ENCODE data around the gene TBC1D7.
"Not testable (repeated sequence)": the region's sequence is repeated elsewhere in the genome, so short reads cannot be mapped to it uniquely, and the experiment has no call there.

Gene TBC1D7

GRCh38 chr6:13355999-13356785 lies 27.9 kb upstream of the TBC1D7 start:
- DNase-seq (ENCODE audit: low spot score): no peak

GRCh38 chr6:13355043-13355945 lies 27.0 kb upstream of the TBC1D7 start:
- no peak for DNase-seq (ENCODE audit: low spot score)

DNA sequence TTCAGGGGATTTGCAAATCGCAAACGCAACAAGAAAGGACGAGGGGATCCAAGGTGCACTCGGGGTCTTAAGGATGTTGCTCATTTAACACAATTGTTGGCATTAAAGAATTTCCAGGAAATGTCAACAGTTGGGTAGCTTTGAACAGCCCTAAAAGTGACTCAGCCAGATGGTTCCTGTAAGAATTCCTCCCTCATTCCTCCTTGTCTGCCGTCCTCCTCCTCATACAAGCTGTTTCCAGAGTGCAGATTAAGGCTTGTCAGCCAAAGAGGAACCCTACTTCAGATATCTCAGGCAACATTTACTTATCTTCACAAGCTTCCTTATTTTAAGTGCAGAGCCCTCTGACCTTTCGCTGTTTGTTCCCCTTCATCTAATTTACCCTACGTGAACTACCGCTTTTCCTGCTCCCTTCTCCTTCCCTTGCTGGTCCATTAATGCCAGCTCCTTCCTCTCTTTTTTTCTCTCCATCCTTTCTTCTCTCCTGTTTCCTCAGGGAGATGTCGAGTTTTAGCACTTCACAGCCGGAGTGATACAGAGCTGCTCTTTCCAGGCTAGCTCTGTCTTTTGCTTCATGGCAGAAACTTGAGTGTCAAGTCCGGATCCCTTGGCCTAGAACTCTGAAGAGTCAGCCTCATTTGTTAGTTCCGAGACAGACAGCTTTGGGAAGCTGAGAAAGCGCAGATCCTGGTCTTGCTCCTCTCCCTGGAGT lies 26.1 kb upstream of the TBC1D7 start:
- DNase-seq (ENCODE audit: low spot score): no peak

GRCh38 chr6:13352165-13352564 lies 23.8 kb upstream of the TBC1D7 start:
- DNase-seq (ENCODE audit: low spot score): no peak

DNA sequence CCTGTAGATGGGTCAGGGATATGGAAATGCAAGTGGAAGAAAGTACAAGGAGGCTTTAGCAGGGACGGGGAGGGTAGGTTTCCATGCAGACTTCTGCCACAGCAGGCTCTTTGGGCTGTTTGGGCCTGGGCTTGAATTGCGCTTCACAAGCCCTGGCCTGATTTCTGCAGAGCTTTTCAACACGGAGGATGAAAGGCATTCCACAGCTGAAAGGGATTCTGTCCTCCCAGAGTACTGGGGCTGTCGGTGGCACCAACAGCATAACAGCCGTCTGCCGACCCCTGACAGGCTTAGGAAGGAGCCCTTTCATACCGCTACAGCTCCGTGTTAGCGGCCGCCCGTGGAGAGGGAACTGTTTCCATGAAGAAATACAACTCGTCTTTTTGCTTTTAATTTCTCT lies 22.9 kb upstream of the TBC1D7 start:
- peak; percentile 52 for DNase-seq (ENCODE audit: low spot score)

- no peak for DNase-seq (ENCODE audit: low spot score)
Observed at GRCh38 chr6:13349811-13350506, 21.6 kb upstream of the TBC1D7 start.

DNA sequence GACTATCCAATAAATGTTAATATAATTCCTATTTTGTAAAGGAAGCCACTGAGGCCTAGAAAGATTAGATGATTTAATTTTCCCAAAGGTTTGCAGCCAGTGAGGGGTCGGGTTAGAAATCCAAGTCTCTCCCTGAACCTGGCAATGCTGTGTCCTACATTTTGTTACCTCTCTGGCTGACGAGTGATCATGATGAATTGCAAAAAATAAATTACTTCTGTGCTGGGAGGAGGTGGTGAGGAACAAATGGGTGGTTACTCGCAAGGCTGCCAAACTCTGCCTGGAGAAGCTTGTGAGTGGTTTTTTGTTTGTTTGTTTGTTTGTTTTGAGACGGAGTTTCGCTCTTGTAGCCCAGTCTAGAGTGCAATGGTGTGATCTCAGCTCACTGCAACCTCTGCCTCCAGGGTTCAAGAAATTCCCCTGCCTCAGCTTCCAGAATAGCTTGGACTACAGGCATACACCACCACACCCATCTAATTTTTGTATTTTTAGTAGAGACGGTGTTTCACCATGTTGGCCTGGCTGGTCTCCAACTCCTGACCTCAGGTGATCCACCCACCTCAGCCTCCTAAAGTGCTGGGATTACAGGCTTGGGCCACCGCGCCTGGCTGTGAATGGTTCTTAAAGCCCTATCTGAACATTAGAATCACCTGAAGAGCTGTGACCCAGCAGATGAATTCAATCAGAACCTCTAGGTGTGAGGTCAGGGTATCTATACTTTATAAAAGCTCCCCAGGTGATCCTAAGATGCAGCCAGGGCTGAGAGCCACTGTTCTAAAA lies 20.2 kb upstream of the TBC1D7 start:
- DNase-seq (ENCODE audit: low spot score): no peak

DNA sequence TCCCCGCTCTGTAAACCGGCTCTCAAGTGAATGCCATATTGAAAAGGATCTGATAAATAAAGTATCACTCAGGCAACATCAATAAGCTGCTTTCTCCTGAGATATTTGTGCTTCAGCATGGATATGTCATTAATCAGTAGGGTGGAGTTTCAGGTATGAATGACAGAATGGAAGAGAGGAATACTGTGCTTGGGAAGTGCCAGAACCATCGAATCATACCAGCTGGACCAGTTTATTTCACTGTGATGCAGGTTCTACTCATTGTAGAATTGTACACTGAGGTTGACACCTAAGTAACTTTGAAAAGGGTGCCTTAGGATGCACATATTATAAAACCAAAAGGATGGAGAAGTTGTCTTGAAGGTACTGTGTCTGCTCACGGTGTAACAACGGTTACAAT lies 17.9 kb upstream of the TBC1D7 start:
- DNase-seq (ENCODE audit: low spot score): no peak

GRCh38 chr6:13342414-13343019 lies 14.2 kb upstream of the TBC1D7 start:
- no peak for DNase-seq (ENCODE audit: low spot score)

DNA sequence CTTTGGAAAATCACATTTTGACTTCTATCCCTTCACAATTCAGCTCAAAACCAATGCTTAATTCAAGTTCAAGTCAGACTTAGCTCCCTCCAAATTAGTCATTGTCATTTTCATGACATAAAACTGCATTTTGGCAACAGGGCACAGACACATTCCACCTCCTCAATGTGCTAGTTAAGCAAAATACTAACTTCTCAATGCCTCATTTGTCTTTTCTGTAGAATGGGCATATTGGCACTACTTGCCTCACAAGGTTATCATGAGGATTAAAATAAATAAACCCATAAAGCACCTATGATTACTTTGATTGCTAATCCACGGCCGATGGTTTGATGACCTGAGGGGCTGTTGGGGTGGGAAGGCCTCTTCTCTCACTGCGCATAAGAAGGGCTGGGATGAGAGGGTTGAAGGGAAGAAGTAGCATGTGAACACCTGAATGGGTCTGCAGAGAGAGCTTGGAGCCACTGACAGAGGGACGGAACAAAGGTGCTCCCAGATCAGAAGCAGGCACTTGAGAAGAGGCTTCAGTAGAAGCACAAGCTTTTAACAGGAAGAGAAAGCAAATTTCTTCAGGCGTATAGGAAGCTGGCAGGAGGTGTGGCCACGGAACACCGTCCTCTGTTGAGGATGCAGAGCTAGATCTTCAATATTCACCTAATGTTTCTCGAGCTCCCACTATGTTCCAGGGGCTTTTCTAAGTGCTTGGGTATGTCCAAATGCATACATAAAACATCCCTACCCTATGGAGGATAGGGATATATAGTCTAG lies 11.7 kb upstream of the TBC1D7 start:
- DNase-seq (ENCODE audit: low spot score): no peak

DNA sequence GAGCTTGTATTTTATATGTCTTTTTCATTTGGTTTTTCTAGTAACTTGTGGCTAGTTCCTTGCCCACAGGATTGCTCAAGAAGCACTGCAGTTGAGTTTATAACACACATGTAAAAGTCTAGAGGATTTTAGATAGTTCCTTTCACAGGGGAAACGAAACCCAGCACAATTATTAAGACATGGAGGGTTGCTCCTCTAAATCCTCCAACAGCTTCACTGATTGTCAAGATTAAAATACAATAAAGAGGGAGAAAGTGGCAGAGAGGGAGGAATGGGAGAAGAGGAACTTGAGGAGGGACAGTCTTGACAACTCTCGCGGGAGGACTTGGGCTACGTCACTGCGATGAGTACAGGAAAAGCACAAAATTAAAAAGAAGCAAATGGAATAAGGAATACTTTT lies 9.7 kb upstream of the TBC1D7 start:
- DNase-seq (ENCODE audit: low spot score): no peak

- DNase-seq (ENCODE audit: low spot score): peak; percentile 86
Observed at GRCh38 chr6:13336553-13336952, 8.2 kb upstream of the TBC1D7 start.

DNA sequence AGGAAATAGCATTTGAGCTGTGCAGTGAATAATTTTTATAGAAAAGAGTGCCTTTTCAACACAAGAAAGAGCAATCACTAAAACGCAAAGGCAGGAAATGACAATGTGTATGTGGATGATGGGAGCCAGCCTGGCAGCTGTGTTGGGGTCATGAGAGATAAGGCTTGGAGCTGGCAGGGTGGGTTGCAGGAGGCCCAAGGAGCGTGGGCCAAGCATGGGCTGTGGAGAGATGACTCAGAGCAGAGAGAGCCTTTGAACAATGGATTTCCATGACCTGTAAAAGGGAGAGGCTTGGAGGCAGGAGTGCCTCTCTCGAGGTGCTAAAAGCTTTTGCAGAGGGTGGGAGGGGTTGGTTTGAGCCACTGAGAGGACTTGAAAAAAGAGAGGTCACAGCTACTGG lies 6.6 kb upstream of the TBC1D7 start:
- no peak for DNase-seq (ENCODE audit: low spot score)

- DNase-seq (ENCODE audit: low spot score): no peak
Observed at GRCh38 chr6:13332349-13332706, 4.0 kb upstream of the TBC1D7 start.

DNA sequence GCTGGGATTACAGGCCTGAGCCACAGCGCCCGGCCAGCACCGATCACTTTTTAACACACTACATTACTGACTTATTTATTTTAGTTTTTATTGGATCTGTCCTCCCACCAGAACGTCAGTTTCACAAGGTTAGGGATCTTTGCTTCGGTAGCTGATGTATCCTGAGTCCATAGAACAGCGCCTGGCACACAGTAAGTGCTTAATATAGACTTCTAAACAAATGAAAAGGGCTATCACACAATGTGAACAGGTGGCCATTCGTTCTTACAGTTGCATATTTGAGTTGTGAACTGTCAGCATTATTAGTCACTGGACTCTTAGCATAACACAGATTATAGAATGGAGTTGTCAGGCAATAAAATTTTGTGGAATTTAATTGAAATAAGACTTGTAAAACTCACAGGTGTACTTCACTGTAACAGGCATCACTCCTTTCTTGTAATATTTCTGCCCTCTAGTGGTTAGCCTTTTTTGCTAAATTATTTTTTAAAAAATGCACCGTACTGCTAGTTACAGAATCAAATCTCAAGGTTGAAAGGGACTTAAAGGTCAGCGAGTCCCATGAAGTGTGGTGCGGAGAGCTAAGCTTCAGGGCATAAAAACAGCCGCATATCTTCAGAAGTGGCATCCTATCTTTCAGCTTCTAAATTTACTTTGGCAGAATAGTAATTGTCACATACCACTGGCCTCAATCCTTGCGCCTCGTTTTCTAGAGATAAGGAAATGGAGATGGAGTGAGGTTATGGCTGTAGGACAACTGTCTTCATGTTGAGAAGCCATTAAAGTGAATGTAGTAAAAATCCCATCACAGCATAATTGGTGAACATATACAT lies 3.4 kb upstream of the TBC1D7 start:
- no peak for DNase-seq (ENCODE audit: low spot score)

GRCh38 chr6:13328875-13329183 lies 492 bp upstream of the TBC1D7 start:
- no peak for DNase-seq (ENCODE audit: low spot score)

DNA sequence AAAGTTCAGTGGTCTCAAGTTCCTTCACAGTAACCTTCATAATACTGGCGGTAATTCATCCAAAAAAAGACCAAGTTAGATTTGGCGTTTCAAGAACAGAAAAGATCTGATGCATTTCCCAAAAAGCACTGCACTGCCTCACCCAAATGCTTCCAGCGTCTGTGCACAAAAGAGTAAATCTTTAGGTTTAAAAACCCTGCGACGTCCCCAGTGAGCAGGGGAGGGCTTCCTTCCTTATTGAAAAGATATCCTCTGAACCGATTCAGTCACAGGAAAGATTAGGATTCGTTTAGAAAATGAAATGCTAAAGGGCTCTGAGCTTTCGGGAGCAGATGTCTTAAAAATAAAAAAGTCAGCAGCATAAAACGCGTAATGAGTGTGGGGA lies 654 bp downstream of the TBC1D7 start:
- DNase-seq (ENCODE audit: low spot score): no peak

- DNase-seq (ENCODE audit: low spot score): not testable (repeated sequence)
Observed at GRCh38 chr6:13326031-13326586, 2.2 kb downstream of the TBC1D7 start.

All from iPS-NIHi11 (cell line).